Duodenal mucosa (tissue), 2 donors: Measurements from ENCODE around the gene EIPR1.

Source experiments
- H3K27ac ChIP-seq: one replicate; pipeline ENCODE4 v1.7.0; 2013; ENCODE audit warnings: low read depth, low read length
- H3K27me3 ChIP-seq, 2 donors: one replicate each; pipeline ENCODE4 v1.7.0; 2013; ENCODE audit warnings: low read length in 2 of 2, control low read depth in 1 of 2; ENCODE audit not compliant: insufficient read depth in 2 of 2, control insufficient read depth in 1 of 2
- H3K36me3 ChIP-seq, 2 donors: one replicate each; pipeline ENCODE4 v1.7.0; 2013; ENCODE audit warnings: low read length in 2 of 2, control low read depth in 1 of 2; ENCODE audit not compliant: insufficient read depth in 2 of 2, control insufficient read depth in 1 of 2
- H3K4me1 ChIP-seq, 2 donors: one replicate each; pipeline ENCODE4 v1.7.0; 2013; ENCODE audit warnings: low read length in 2 of 2, control low read depth in 1 of 2; ENCODE audit not compliant: insufficient read depth in 2 of 2, control insufficient read depth in 1 of 2
- H3K4me3 ChIP-seq, 2 donors: one replicate each; pipeline ENCODE4 v1.7.0; 2013; ENCODE audit warnings: low read length in 2 of 2, low read depth in 1 of 2
- H3K9ac ChIP-seq, 2 donors: one replicate each; pipeline ENCODE4 v1.7.0; 2013; ENCODE audit warnings: low read length in 2 of 2, low read depth in 1 of 2
- H3K9me3 ChIP-seq, 2 donors: one replicate each; pipeline ENCODE4 v1.7.0; 2013; ENCODE audit warnings: low read length in 2 of 2, control low read depth in 1 of 2; ENCODE audit not compliant: control insufficient read depth in 1 of 2

The EIPR1 gene

GRCh38 chr2:3319134-3319533 is 58.5 kb downstream of the EIPR1 start:
- Histone ChIP-seq H3K36me3 (peaks cover 11% of the 10 kb centered on the region in 2 donors), H3K27me3 (no peaks in the 10 kb centered on the region), H3K27ac (no peak overlapping the region), H3K4me3 (no peak overlapping the region), H3K9ac (no peak overlapping the region), H3K9me3 (no peaks in the 10 kb centered on the region), H3K4me1 (no peaks in the 10 kb centered on the region)

GRCh38 chr2:3317871-3318590 is 59.6 kb downstream of the EIPR1 start:
- no peak overlapping the region for H3K9ac ChIP-seq
- no peaks in the 10 kb centered on the region for H3K4me1 ChIP-seq
- no peak overlapping the region for H3K4me3 ChIP-seq
- peaks cover 7 to 11% of the 10 kb centered on the region in 2 donors for H3K36me3 ChIP-seq
- no peaks in the 10 kb centered on the region for H3K9me3 ChIP-seq
- no peak overlapping the region for H3K27ac ChIP-seq
- H3K27me3 ChIP-seq = no peaks in the 10 kb centered on the region

GRCh38 chr2:3317277-3317685 is 60.3 kb downstream of the EIPR1 start:
- no peaks in the 10 kb centered on the region for H3K9me3 ChIP-seq
- H3K4me3 ChIP-seq = no peak overlapping the region
- H3K27me3 ChIP-seq = no peaks in the 10 kb centered on the region
- H3K4me1 ChIP-seq = no peaks in the 10 kb centered on the region
- H3K27ac ChIP-seq = no peak overlapping the region
- H3K36me3 ChIP-seq = peaks cover 7 to 11% of the 10 kb centered on the region in 2 donors
- H3K9ac ChIP-seq = no peak overlapping the region

GRCh38 chr2:3316456-3317276 is 61.0 kb downstream of the EIPR1 start:
- Histone ChIP-seq H3K27me3 (no peaks in the 10 kb centered on the region), H3K4me3 (no peak overlapping the region), H3K36me3 (peaks cover 7 to 11% of the 10 kb centered on the region in 2 donors)

GRCh38 chr2:3314626-3315025 is 63.0 kb downstream of the EIPR1 start:
- no peak overlapping the region for H3K9ac ChIP-seq

More at GRCh38 chr2:3316456-3317276, 61.0 kb downstream of the EIPR1 start:
- Histone ChIP-seq H3K9me3 (no peaks in the 10 kb centered on the region), H3K4me1 (no peaks in the 10 kb centered on the region), H3K9ac (no peak overlapping the region), H3K27ac (no peak overlapping the region)

GRCh38 chr2:3313781-3314375 is 63.7 kb downstream of the EIPR1 start:
- Histone ChIP-seq H3K27ac (no peak overlapping the region), H3K9ac (no peak overlapping the region), H3K4me3 (no peak overlapping the region), H3K36me3 (peaks cover 7 to 8% of the 10 kb centered on the region in 2 donors), H3K27me3 (no peaks in the 10 kb centered on the region), H3K4me1 (no peaks in the 10 kb centered on the region), H3K9me3 (no peaks in the 10 kb centered on the region)

More at GRCh38 chr2:3314626-3315025, 63.0 kb downstream of the EIPR1 start:
- Histone ChIP-seq H3K27me3 (no peaks in the 10 kb centered on the region), H3K9me3 (no peaks in the 10 kb centered on the region), H3K36me3 (peaks cover 7 to 11% of the 10 kb centered on the region in 2 donors), H3K4me3 (no peak overlapping the region), H3K27ac (no peak overlapping the region), H3K4me1 (no peaks in the 10 kb centered on the region)

- Histone ChIP-seq H3K9me3 (no peaks in the 10 kb centered on the region), H3K36me3 (peaks cover 4 to 7% of the 10 kb centered on the region in 2 donors), H3K27me3 (no peaks in the 10 kb centered on the region), H3K4me1 (no peaks in the 10 kb centered on the region), H3K27ac (no peak overlapping the region), H3K4me3 (no peak overlapping the region), H3K9ac (no peak overlapping the region)
Measured at GRCh38 chr2:3312576-3313345, 64.9 kb downstream of the EIPR1 start.

- no peak overlapping the region for H3K4me3 ChIP-seq
- no peak overlapping the region for H3K9ac ChIP-seq
- H3K4me1 ChIP-seq = no peaks in the 10 kb centered on the region
- H3K36me3 ChIP-seq = no peaks in the 10 kb centered on the region
- H3K27ac ChIP-seq = no peak overlapping the region
- no peaks in the 10 kb centered on the region for H3K9me3 ChIP-seq
- no peaks in the 10 kb centered on the region for H3K27me3 ChIP-seq
Measured at GRCh38 chr2:3311601-3312000, 66.0 kb downstream of the EIPR1 start.

- Histone ChIP-seq H3K4me3 (no peak overlapping the region), H3K27me3 (no peaks in the 10 kb centered on the region), H3K27ac (no peak overlapping the region), H3K36me3 (no peaks in the 10 kb centered on the region), H3K4me1 (no peaks in the 10 kb centered on the region), H3K9ac (no peak overlapping the region), H3K9me3 (no peaks in the 10 kb centered on the region)
Measured at GRCh38 chr2:3309496-3310355, 67.9 kb downstream of the EIPR1 start.
